Astrocyte (in vitro differentiated cells and primary cell): ENCODE results near the gene PCDHGA4.

Source experiments
- EZH2 ChIP-seq: IDR thresholded peaks from 2 replicates; pipeline ENCODE4 v1.6.1; 2012; ENCODE audit warnings: mild to moderate bottlenecking, low read length, inconsistent platforms; ENCODE audit not compliant: insufficient read depth
- TF ChIP-seq, protein P1 (sequence below): IDR thresholded peaks from 2 replicates; pipeline ENCODE4 v1.5.1; 2011; ENCODE audit warnings: low read depth, mild to moderate bottlenecking, inconsistent platforms, low read length, moderate library complexity; ENCODE audit not compliant: insufficient read depth

DNA sequence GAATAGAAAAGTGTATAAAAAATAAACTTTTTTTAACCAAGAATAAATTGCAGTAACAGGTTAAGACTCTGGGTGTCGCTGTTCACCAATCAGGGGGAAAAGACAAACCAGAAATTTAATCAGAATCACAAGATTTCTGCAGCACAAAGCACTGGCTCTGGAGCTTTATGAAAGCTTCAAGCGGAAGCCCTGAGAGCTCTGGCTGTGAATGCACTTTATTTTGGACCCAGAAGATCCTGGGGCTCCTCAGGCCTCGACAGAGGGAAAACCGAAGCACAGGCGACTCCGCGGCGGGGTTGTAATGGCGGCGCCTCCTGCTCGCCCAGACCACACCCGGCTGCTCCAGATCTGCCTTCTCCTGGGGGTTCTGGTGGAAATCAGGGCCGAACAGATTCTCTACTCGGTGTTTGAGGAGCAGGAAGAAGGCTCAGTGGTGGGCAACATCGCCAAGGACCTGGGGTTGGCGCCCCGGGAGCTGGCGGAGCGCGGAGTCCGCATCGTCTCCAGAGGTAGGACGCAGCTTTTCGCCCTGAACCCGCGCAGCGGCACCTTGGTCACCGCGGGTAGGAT lies at the start of gene PCDHGA4:
- no peak for TF ChIP-seq EZH2
- TF ChIP-seq, protein P1, sequence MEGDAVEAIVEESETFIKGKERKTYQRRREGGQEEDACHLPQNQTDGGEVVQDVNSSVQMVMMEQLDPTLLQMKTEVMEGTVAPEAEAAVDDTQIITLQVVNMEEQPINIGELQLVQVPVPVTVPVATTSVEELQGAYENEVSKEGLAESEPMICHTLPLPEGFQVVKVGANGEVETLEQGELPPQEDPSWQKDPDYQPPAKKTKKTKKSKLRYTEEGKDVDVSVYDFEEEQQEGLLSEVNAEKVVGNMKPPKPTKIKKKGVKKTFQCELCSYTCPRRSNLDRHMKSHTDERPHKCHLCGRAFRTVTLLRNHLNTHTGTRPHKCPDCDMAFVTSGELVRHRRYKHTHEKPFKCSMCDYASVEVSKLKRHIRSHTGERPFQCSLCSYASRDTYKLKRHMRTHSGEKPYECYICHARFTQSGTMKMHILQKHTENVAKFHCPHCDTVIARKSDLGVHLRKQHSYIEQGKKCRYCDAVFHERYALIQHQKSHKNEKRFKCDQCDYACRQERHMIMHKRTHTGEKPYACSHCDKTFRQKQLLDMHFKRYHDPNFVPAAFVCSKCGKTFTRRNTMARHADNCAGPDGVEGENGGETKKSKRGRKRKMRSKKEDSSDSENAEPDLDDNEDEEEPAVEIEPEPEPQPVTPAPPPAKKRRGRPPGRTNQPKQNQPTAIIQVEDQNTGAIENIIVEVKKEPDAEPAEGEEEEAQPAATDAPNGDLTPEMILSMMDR, result peak; percentile 39
